ENCODE data around the gene CACNB4. TPM values are rescaled to one million over a fixed set of nuclear protein-coding genes. Genes with fewer than 3 reads are reported as not detected.
"Not testable (repeated sequence)": the region's sequence is repeated elsewhere in the genome, so short reads cannot be mapped to it uniquely, and the experiment has no call there.

CACNB4 gene
- total RNA-seq, 1 donor from 2014 or later = 3.7 TPM

DNA sequence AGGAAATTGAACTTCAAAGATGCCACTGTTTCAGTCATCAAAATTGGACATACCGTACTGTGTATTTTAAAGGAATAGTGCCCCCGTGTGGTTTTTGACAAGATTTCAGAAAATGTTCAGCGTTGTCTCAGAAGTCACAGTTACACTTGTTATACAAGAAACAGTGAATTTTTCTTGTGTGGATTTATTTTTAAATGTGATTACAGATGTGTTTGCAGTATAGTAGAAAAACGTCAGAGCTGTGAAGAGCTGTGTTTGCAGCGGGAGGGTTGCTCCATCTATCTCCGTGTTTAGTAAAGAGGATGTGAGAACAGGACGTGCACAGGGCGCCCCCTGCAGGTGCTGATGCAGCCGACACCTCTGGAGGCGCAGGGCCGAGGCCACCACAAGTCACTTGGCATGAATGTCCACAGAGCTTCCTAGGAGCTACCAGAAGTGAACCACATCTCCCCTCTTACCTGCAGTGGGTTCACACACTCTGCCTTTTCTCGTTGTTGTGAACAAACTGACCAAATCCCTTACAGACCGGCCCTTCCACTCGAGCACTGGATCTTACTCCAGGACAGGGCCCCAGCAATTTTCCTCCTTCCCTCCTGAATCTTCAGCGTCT lies 73.1 kb downstream of the CACNB4 start:
- Histone ChIP-seq H3K9me3 (no peaks in the 10 kb centered on the region), H3K36me3 (no peaks in the 10 kb centered on the region), H3K4me3 (peak overlapping the region; percentile 43 to 49), H3K27me3 (no peaks in the 10 kb centered on the region), H3K27ac (no peak overlapping the region), H3K4me1 (no peaks in the 10 kb centered on the region)
- DNase-seq (ENCODE audit: low spot score in 2 of 2) = peak; percentile 39 to 92
- TF ChIP-seq, protein P1, sequence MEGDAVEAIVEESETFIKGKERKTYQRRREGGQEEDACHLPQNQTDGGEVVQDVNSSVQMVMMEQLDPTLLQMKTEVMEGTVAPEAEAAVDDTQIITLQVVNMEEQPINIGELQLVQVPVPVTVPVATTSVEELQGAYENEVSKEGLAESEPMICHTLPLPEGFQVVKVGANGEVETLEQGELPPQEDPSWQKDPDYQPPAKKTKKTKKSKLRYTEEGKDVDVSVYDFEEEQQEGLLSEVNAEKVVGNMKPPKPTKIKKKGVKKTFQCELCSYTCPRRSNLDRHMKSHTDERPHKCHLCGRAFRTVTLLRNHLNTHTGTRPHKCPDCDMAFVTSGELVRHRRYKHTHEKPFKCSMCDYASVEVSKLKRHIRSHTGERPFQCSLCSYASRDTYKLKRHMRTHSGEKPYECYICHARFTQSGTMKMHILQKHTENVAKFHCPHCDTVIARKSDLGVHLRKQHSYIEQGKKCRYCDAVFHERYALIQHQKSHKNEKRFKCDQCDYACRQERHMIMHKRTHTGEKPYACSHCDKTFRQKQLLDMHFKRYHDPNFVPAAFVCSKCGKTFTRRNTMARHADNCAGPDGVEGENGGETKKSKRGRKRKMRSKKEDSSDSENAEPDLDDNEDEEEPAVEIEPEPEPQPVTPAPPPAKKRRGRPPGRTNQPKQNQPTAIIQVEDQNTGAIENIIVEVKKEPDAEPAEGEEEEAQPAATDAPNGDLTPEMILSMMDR (IDR thresholded peaks at IDR 0.05) = peak; percentile 89 to 97 (median 95)
- intact Hi-C loops (cut with DNase I) = loop anchor here (5.0 kb wide), 1 partner anchor 333 kb away; no protein-coding TSS in a partner anchor

DNA sequence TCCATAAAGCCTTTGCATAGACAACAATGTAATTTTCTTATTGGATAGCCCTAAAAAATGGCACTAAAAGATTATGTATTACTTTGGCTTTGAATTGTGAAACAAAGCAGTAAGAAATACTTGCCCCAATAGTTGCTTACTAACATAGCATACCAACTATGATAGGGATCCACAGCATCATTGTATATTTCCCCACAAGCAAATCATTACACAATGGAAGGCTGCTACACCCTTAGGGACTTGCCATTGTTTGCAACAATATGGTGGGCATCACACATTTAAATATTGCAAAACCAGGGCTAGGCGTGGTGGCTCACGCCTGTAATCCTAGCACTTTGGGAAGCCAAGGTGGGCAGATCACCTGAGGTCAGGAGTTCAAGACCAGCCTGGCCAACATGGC lies 74.4 kb downstream of the CACNB4 start:
- DNase-seq (ENCODE audit: low spot score in 2 of 2) = no peak
- H3K9me3 ChIP-seq = no peaks in the 10 kb centered on the region
- H3K36me3 ChIP-seq = no peaks in the 10 kb centered on the region
- H3K4me1 ChIP-seq = no peaks in the 10 kb centered on the region
- H3K4me3 ChIP-seq = no peak overlapping the region
- intact Hi-C loops (cut with DNase I) = no loop called here
- TF ChIP-seq, protein P1 (IDR thresholded peaks at IDR 0.05) = no peak
- no peak overlapping the region for H3K27ac ChIP-seq
- no peaks in the 10 kb centered on the region for H3K27me3 ChIP-seq

DNA sequence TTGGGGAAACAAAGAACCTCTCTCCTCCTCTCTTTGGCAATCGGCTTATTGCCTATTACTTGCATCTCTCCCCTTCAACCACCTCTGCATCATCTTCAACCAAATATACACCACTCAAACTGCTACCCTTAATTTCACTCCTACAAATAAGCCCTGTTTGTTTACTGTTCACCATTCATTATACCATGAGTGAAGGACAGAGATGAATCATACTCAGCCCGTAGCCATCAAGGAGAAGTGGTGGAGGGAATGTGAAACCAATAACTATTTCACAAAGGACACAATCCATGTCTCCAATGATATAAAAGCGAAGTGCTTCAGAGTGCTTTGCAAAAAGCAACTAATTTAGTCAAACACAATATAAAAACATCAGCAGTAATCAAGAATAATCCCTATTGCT lies 76.8 kb downstream of the CACNB4 start:
- TF ChIP-seq, protein P1 (IDR thresholded peaks at IDR 0.05) = no peak
- no peak for DNase-seq (ENCODE audit: low spot score in 2 of 2)
- Histone ChIP-seq H3K4me1 (no peaks in the 10 kb centered on the region), H3K36me3 (no peaks in the 10 kb centered on the region), H3K27ac (no peak overlapping the region), H3K4me3 (no peak overlapping the region), H3K27me3 (no peaks in the 10 kb centered on the region), H3K9me3 (no peaks in the 10 kb centered on the region)
- intact Hi-C loops (cut with DNase I) = no loop called here

DNA sequence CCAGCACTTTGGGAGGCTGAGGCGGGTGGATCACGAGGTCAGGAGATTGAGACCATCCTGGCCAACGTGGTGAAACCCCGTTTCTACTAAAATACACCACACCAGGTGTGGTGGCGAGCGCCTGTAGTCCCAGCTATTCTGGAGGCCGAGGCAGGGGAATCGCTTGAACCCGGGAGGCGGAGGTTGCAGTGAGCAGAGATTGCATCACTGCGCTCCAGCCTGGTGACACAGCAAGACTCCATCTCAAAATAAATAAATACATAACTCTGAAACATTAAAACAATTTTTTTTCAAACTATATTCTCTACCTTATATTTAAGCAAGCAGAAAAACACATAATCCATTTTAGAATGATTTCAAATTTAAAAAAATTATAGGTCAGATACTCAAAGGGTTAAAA lies 77.8 kb downstream of the CACNB4 start:
- H3K27ac ChIP-seq; DNase-seq (ENCODE audit: low spot score in 2 of 2); H3K36me3 ChIP-seq; intact Hi-C loops (cut with DNase I); H3K4me1 ChIP-seq; H3K9me3 ChIP-seq; H3K4me3 ChIP-seq; H3K27me3 ChIP-seq: not testable (repeated sequence)

DNA sequence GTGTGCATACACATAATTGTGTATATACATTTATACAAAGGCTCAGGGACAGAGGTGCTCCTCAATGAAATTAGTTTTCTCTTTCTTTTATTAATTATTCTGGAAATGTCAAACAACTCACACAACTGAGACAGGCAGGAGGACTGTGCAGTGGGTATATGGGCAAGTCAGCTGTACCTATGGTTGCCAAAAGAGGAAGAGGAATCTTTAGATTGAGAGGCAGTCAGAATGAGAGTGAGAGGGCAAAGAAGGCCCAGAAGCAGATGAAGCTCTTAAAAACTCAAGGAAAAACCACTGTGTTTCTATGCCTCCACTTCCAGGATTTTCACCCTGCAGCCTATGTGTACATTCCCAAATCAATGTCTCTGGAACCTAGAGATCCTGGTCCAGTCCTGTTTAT lies 79.1 kb downstream of the CACNB4 start:
- intact Hi-C loops (cut with DNase I) = no loop called here
- Histone ChIP-seq H3K27me3 (no peaks in the 10 kb centered on the region), H3K36me3 (no peaks in the 10 kb centered on the region)

More for the DNA sequence above, 79.1 kb downstream of the CACNB4 start:
- H3K4me3 ChIP-seq = no peak overlapping the region
- H3K4me1 ChIP-seq = no peaks in the 10 kb centered on the region
- H3K27ac ChIP-seq = no peak overlapping the region
- no peak for DNase-seq (ENCODE audit: low spot score in 2 of 2)
- H3K9me3 ChIP-seq = no peaks in the 10 kb centered on the region
- TF ChIP-seq, protein P1 (IDR thresholded peaks at IDR 0.05) = no peak
